Rectal smooth muscle tissue (tissue), 1 donor: ENCODE measurements around the gene TUT4.

Source experiments
- H3K27ac ChIP-seq: one replicate; pipeline ENCODE4 v1.7.0; 2013; ENCODE audit warnings: low read depth, low read length, inconsistent platforms
- H3K27me3 ChIP-seq: one replicate; pipeline ENCODE4 v1.7.0; 2013; ENCODE audit warnings: low read length; ENCODE audit not compliant: control insufficient read depth, insufficient read depth
- H3K36me3 ChIP-seq: one replicate; pipeline ENCODE4 v1.7.0; 2013; ENCODE audit warnings: low read length; ENCODE audit not compliant: control insufficient read depth, insufficient read depth
- H3K4me1 ChIP-seq: one replicate; pipeline ENCODE4 v1.7.0; 2013; ENCODE audit warnings: low read length; ENCODE audit not compliant: control insufficient read depth, insufficient read depth
- H3K4me3 ChIP-seq: one replicate; pipeline ENCODE4 v1.7.0; 2013; ENCODE audit warnings: low read length
- H3K9ac ChIP-seq: one replicate; pipeline ENCODE4 v1.7.0; 2013; ENCODE audit warnings: low read length

TUT4 gene

GRCh38 chr1:52562766-52563165 is 9.9 kb upstream of the TUT4 start:
- Histone ChIP-seq H3K4me1 (no peaks in the 10 kb centered on the region), H3K4me3 (no peak overlapping the region), H3K27me3 (no peaks in the 10 kb centered on the region), H3K27ac (no peak overlapping the region), H3K36me3 (no peaks in the 10 kb centered on the region), H3K9ac (no peak overlapping the region)

- H3K9ac ChIP-seq = no peak overlapping the region
- H3K4me3 ChIP-seq = no peak overlapping the region
- no peak overlapping the region for H3K27ac ChIP-seq
- no peaks in the 10 kb centered on the region for H3K36me3 ChIP-seq
- H3K27me3 ChIP-seq = no peaks in the 10 kb centered on the region
- no peaks in the 10 kb centered on the region for H3K4me1 ChIP-seq
Observed at GRCh38 chr1:52559875-52560274, 7.0 kb upstream of the TUT4 start.

GRCh38 chr1:52558941-52559340 is 6.0 kb upstream of the TUT4 start:
- Histone ChIP-seq H3K4me3 (no peak overlapping the region), H3K27me3 (no peaks in the 10 kb centered on the region), H3K36me3 (no peaks in the 10 kb centered on the region), H3K9ac (no peak overlapping the region), H3K4me1 (peaks cover 7% of the 10 kb centered on the region), H3K27ac (no peak overlapping the region)

GRCh38 chr1:52556641-52557360 is 3.9 kb upstream of the TUT4 start:
- Histone ChIP-seq H3K27ac (no peak overlapping the region), H3K36me3 (no peaks in the 10 kb centered on the region), H3K27me3 (no peaks in the 10 kb centered on the region), H3K9ac (no peak overlapping the region), H3K4me3 (no peak overlapping the region), H3K4me1 (peaks cover 8% of the 10 kb centered on the region)

DNA sequence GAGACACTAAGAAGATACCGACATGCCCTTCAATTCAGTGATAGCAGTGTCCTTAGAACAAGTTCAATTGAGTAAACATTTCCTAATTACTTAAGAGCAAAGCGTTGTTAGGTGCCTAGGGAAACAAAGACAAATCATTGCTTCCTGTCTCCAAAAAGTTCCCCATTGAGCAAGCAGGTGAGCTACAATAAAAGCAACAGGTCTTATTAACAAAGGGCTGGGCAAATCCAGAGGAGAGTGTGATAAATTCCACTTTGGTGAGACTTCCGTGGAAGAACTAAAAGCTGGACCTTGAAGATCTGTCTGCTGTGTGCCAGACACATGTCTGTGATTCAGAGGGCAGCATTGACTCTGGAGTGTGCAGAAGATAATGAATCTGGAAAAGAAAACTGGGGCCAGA is 1.9 kb upstream of the TUT4 start:
- no peak overlapping the region for H3K9ac ChIP-seq
- no peaks in the 10 kb centered on the region for H3K27me3 ChIP-seq
- no peak overlapping the region for H3K4me3 ChIP-seq
- H3K36me3 ChIP-seq = no peaks in the 10 kb centered on the region
- peaks cover 8% of the 10 kb centered on the region for H3K4me1 ChIP-seq
- H3K27ac ChIP-seq = no peak overlapping the region

DNA sequence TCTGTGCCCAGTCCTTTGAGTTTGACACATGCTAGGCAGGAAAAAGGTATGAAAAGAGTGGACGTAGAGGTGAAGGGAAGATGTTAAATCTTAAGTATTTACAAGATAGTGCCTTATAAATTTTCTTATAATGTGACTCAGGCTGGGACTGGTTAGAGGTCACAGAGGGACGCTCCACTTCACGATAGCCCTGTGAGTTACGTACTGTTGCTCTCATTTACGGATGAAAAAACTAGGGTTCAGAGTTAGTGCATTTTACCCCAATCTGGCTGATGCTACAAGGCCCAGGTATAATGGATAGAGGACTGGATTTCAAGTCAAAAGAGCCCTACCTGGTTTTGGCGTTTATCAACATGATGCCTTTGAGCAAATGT is 1.4 kb upstream of the TUT4 start:
- Histone ChIP-seq H3K9ac (no peak overlapping the region), H3K36me3 (no peaks in the 10 kb centered on the region), H3K4me1 (peaks cover 8% of the 10 kb centered on the region), H3K27ac (peak overlapping the region; percentile 16), H3K27me3 (no peaks in the 10 kb centered on the region), H3K4me3 (peak overlapping the region; percentile 83)

- Histone ChIP-seq H3K27ac (peak overlapping the region; percentile 79), H3K27me3 (no peaks in the 10 kb centered on the region), H3K4me1 (peaks cover 8% of the 10 kb centered on the region)
Observed at GRCh38 chr1:52553362-52554266, 722 bp upstream of the TUT4 start.

DNA sequence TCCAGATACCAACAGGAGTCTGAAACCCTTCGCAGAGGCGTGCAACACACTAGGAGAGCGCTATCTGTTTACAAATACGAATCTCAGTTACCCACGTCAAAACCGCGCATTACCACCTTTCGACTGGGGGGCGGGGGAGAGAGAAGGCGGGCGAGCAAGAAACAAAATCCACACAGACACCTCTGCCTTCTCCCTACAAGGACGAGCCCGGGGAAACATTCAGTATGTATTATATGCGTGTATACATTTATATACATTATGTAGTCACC is 722 bp downstream of the TUT4 start:
- peak overlapping the region; percentile 83 for H3K4me3 ChIP-seq
- no peaks in the 10 kb centered on the region for H3K36me3 ChIP-seq
- H3K27me3 ChIP-seq = no peaks in the 10 kb centered on the region
- peak overlapping the region; percentile 79 for H3K27ac ChIP-seq
- H3K4me1 ChIP-seq = peaks cover 8% of the 10 kb centered on the region
- H3K9ac ChIP-seq = peak overlapping the region; percentile 95

More at GRCh38 chr1:52553362-52554266, 722 bp upstream of the TUT4 start:
- Histone ChIP-seq H3K36me3 (no peaks in the 10 kb centered on the region), H3K9ac (peak overlapping the region; percentile 78), H3K4me3 (peak overlapping the region; percentile 83)

- Histone ChIP-seq H3K4me3 (peak overlapping the region; percentile 83), H3K27ac (peak overlapping the region; percentile 79)
Observed at GRCh38 chr1:52551507-52552235, 1.2 kb downstream of the TUT4 start.

GRCh38 chr1:52550447-52550846 is 2.4 kb downstream of the TUT4 start:
- Histone ChIP-seq H3K27ac (no peak overlapping the region), H3K4me3 (no peak overlapping the region), H3K4me1 (peaks cover 8% of the 10 kb centered on the region), H3K27me3 (no peaks in the 10 kb centered on the region), H3K36me3 (no peaks in the 10 kb centered on the region), H3K9ac (no peak overlapping the region)

More at GRCh38 chr1:52551507-52552235, 1.2 kb downstream of the TUT4 start:
- peaks cover 8% of the 10 kb centered on the region for H3K4me1 ChIP-seq
- no peaks in the 10 kb centered on the region for H3K36me3 ChIP-seq
- H3K9ac ChIP-seq = peak overlapping the region; percentile 85
- H3K27me3 ChIP-seq = no peaks in the 10 kb centered on the region

GRCh38 chr1:52549267-52549666 is 3.6 kb downstream of the TUT4 start:
- no peak overlapping the region for H3K4me3 ChIP-seq
- peaks cover 5% of the 10 kb centered on the region for H3K4me1 ChIP-seq
- no peak overlapping the region for H3K27ac ChIP-seq
- no peaks in the 10 kb centered on the region for H3K27me3 ChIP-seq
- no peak overlapping the region for H3K9ac ChIP-seq
- no peaks in the 10 kb centered on the region for H3K36me3 ChIP-seq

DNA sequence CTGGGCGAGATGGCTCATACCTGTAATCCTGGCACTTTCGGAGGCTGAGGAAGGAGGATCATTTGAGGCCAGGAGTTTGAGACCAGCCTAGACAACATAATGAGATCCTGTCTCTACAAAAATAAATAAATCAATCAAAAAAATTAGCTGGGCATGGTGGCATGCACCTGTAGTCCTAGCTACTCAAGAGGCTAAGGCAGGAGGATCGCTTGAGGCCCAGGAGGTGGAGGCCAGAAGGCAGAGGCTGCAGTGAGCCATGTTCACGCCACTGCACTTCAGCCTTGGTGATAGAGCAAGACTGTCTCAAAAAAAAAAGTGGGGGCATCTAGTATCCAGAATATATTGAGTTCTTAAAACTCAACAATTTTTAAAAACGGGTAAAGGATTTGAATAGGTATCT is 6.0 kb downstream of the TUT4 start:
- Histone ChIP-seq H3K9ac (no peak overlapping the region), H3K4me1 (no peaks in the 10 kb centered on the region), H3K27me3 (no peaks in the 10 kb centered on the region), H3K36me3 (no peaks in the 10 kb centered on the region), H3K4me3 (no peak overlapping the region), H3K27ac (no peak overlapping the region)
